Measurements from ENCODE around the gene DDR2. TPM values are rescaled to one million over a fixed set of nuclear protein-coding genes. Genes with fewer than 3 reads are reported as not detected.
"Not testable (repeated sequence)": the region's sequence is repeated elsewhere in the genome, so short reads cannot be mapped to it uniquely, and the experiment has no call there.

DDR2 gene
- total RNA-seq, 1 experiment from 2014 or later = 0.77 TPM

- BruUV-seq (replicated peaks) = not testable (repeated sequence)
Measured at GRCh38 chr1:162796617-162797279, 164.5 kb downstream of the DDR2 start.

DNA sequence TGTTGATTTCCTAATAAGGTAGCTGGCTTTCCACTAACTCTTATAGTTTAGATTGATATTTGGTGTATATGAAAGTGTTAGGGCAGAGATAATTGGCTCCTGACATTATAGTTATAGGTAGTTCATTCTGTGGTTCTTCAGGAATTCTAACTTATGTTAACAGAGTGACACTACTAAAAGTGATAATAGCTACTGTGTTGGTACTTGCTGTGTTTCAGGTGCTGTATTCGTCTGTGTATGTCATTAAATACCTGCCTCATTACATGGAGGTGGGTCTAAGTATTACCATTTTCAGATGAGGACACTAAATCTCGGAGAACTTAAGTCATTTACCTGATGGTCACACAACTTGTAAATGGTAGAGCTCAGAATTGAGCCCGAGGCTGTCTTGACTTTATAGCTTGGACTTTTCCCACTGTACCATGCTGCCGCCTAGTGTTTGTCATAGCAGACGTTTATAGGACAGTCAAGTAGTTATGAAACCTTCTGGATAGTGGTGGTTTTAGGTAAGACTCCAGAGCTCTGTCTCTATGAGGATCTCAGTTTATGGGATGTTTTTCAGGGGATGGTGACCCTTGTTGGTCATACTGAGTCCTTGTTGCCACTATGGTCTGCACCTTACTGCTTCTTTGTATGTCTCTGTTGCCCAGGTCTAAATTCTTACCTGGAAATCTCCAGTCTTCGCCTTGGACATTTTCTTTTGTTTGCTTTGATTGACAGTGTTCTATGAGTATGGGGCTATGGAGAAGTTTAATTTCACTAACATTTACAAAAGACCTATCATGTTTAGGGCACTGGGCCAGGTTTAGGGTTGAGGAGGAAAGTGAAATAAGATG, 167.9 kb downstream of the DDR2 start:
- H3K79me2 ChIP-seq (ENCODE audit: low read length); H3K27ac ChIP-seq (ENCODE audit: low read length); H3K9me2 ChIP-seq (replicated peaks; ENCODE audit: low read length); H2AFZ ChIP-seq (ENCODE audit: low read length); H3F3A ChIP-seq (ENCODE audit: low read length, unreplicated experiment); H3K4me2 ChIP-seq (ENCODE audit: low read length); H3K4me1 ChIP-seq (ENCODE audit: insufficient read depth, low read length); H3K9ac ChIP-seq (ENCODE audit: low read length); H3K4me3 ChIP-seq (ENCODE audit: low read length); H3K9me3 ChIP-seq (ENCODE audit: low read length); BruUV-seq (replicated peaks); H3K36me3 ChIP-seq (ENCODE audit: low read depth, low read length); H4K20me1 ChIP-seq (ENCODE audit: low read length); H3K27me3 ChIP-seq (ENCODE audit: low read length): not testable (repeated sequence)
- POLR2A ChIA-PET (ENCODE audit: unreplicated experiment) = interaction anchor here (0.6 kb wide), 2 partner anchors 258 to 263 kb away, joined by 3 to 5 read pairs; no protein-coding TSS in a partner anchor
- intact Hi-C loops (cut with micrococcal nuclease) = loop anchor here (1.0 to 10.0 kb wide), 3 partner anchors 105 to 187 kb away; no protein-coding TSS in a partner anchor
- TF ChIP-seq CTCF (conservative IDR thresholded peaks at IDR 0.05; ENCODE audit: low read depth, low read length) = peak; percentile 73
- ATAC-seq (peak; percentile 99), DNase-seq (peak; percentile 90)
- CTCF ChIA-PET = interaction anchor here (0.6 to 1.2 kb wide), 8 partner anchors 151 to 1312 kb away, joined by 3 to 26 read pairs (median 4); no protein-coding TSS in a partner anchor

More at GRCh38 chr1:162796617-162797279, 164.5 kb downstream of the DDR2 start:
- H3K9ac ChIP-seq (ENCODE audit: low read length); H3K27me3 ChIP-seq (ENCODE audit: low read length); POLR2A ChIA-PET (ENCODE audit: unreplicated experiment); H3K4me1 ChIP-seq (ENCODE audit: insufficient read depth, low read length); H3F3A ChIP-seq (ENCODE audit: low read length, unreplicated experiment); CTCF ChIA-PET; H3K9me2 ChIP-seq (replicated peaks; ENCODE audit: low read length); H2AFZ ChIP-seq (ENCODE audit: low read length); H3K4me2 ChIP-seq (ENCODE audit: low read length); H4K20me1 ChIP-seq (ENCODE audit: low read length); H3K27ac ChIP-seq (ENCODE audit: low read length); H3K9me3 ChIP-seq (ENCODE audit: low read length); DNase-seq; H3K36me3 ChIP-seq (ENCODE audit: low read depth, low read length); H3K4me3 ChIP-seq (ENCODE audit: low read length); ATAC-seq; H3K79me2 ChIP-seq (ENCODE audit: low read length): not testable (repeated sequence)
- intact Hi-C loops (cut with micrococcal nuclease) = loop anchor here (10.0 kb wide), 1 partner anchor 102 kb away; no protein-coding TSS in a partner anchor

GRCh38 chr1:162807503-162807902, 175.2 kb downstream of the DDR2 start:
- H3K9ac ChIP-seq (ENCODE audit: low read length) = not testable (repeated sequence)

GRCh38 chr1:162812357-162812756, 180.1 kb downstream of the DDR2 start:
- CTCF ChIA-PET; H3K9ac ChIP-seq (ENCODE audit: low read length); H2AFZ ChIP-seq (ENCODE audit: low read length); POLR2A ChIA-PET (ENCODE audit: unreplicated experiment); H3K4me1 ChIP-seq (ENCODE audit: insufficient read depth, low read length); H3K4me2 ChIP-seq (ENCODE audit: low read length); H3K27me3 ChIP-seq (ENCODE audit: low read length); H3K9me2 ChIP-seq (replicated peaks; ENCODE audit: low read length); H3K36me3 ChIP-seq (ENCODE audit: low read depth, low read length); H4K20me1 ChIP-seq (ENCODE audit: low read length); H3F3A ChIP-seq (ENCODE audit: low read length, unreplicated experiment); intact Hi-C loops (cut with micrococcal nuclease); ATAC-seq; H3K4me3 ChIP-seq (ENCODE audit: low read length); H3K27ac ChIP-seq (ENCODE audit: low read length); BruUV-seq (replicated peaks); DNase-seq; H3K79me2 ChIP-seq (ENCODE audit: low read length); H3K9me3 ChIP-seq (ENCODE audit: low read length): not testable (repeated sequence)

More at GRCh38 chr1:162807503-162807902, 175.2 kb downstream of the DDR2 start:
- H3K9me3 ChIP-seq (ENCODE audit: low read length); H3K4me3 ChIP-seq (ENCODE audit: low read length); ATAC-seq; POLR2A ChIA-PET (ENCODE audit: unreplicated experiment); DNase-seq; CTCF ChIA-PET; H3F3A ChIP-seq (ENCODE audit: low read length, unreplicated experiment); H3K27ac ChIP-seq (ENCODE audit: low read length); H3K27me3 ChIP-seq (ENCODE audit: low read length); H3K4me2 ChIP-seq (ENCODE audit: low read length); H3K4me1 ChIP-seq (ENCODE audit: insufficient read depth, low read length); H3K79me2 ChIP-seq (ENCODE audit: low read length); intact Hi-C loops (cut with micrococcal nuclease); H4K20me1 ChIP-seq (ENCODE audit: low read length); H3K36me3 ChIP-seq (ENCODE audit: low read depth, low read length); H2AFZ ChIP-seq (ENCODE audit: low read length); H3K9me2 ChIP-seq (replicated peaks; ENCODE audit: low read length); BruUV-seq (replicated peaks): not testable (repeated sequence)

GRCh38 chr1:162818136-162818535, 185.9 kb downstream of the DDR2 start:
- ATAC-seq; H3K27me3 ChIP-seq (ENCODE audit: low read length); POLR2A ChIA-PET (ENCODE audit: unreplicated experiment); DNase-seq; H3K4me2 ChIP-seq (ENCODE audit: low read length); H3K9me2 ChIP-seq (replicated peaks; ENCODE audit: low read length); H4K20me1 ChIP-seq (ENCODE audit: low read length); H3K27ac ChIP-seq (ENCODE audit: low read length); H3K36me3 ChIP-seq (ENCODE audit: low read depth, low read length); H3K9ac ChIP-seq (ENCODE audit: low read length); intact Hi-C loops (cut with micrococcal nuclease); H3K4me3 ChIP-seq (ENCODE audit: low read length); H3K79me2 ChIP-seq (ENCODE audit: low read length); H3K9me3 ChIP-seq (ENCODE audit: low read length); H2AFZ ChIP-seq (ENCODE audit: low read length); CTCF ChIA-PET; H3K4me1 ChIP-seq (ENCODE audit: insufficient read depth, low read length); H3F3A ChIP-seq (ENCODE audit: low read length, unreplicated experiment); BruUV-seq (replicated peaks): not testable (repeated sequence)

DNA sequence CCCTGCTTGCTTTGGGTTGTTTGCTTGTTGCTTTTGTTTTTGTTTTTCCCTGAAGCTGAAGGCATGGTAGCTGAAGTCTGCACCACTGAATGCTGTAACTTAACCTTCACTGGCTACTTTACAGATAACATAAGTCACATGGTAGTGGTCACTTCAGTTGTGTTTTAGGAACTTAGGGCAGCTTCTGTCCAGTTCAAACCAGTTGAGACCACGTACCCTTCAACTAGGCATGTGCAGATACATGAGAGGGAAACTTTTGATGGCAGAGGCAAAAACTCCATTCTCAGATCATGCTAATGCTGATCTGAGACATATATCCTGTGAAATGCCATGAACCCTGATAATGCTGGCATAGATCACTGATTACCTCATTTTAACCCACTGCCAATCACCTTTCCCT, 186.4 kb downstream of the DDR2 start:
- DNase-seq; H3K79me2 ChIP-seq (ENCODE audit: low read length); H4K20me1 ChIP-seq (ENCODE audit: low read length); H2AFZ ChIP-seq (ENCODE audit: low read length); H3F3A ChIP-seq (ENCODE audit: low read length, unreplicated experiment); H3K9me3 ChIP-seq (ENCODE audit: low read length); H3K27me3 ChIP-seq (ENCODE audit: low read length); H3K9ac ChIP-seq (ENCODE audit: low read length); H3K9me2 ChIP-seq (replicated peaks; ENCODE audit: low read length); H3K36me3 ChIP-seq (ENCODE audit: low read depth, low read length); CTCF ChIA-PET; H3K27ac ChIP-seq (ENCODE audit: low read length); ATAC-seq; H3K4me3 ChIP-seq (ENCODE audit: low read length); intact Hi-C loops (cut with micrococcal nuclease); POLR2A ChIA-PET (ENCODE audit: unreplicated experiment); H3K4me2 ChIP-seq (ENCODE audit: low read length); BruUV-seq (replicated peaks): not testable (repeated sequence)
- H3K4me1 ChIP-seq (ENCODE audit: insufficient read depth, low read length) = peaks cover 12% of the 10 kb centered on the region

All from PC-3 (cell line).